Kidney tubule cell (primary cell): ENCODE measurements around the gene HTRA2.

Experiments
- DNase-seq: peaks from one replicate; pipeline ENCODE4 v3.0.0-alpha.2; 2018; ENCODE audit warnings: low spot score

Gene HTRA2

GRCh38 chr2:74515981-74516633, 13.6 kb upstream of the HTRA2 start:
- peak; percentile 46 for DNase-seq

GRCh38 chr2:74516650-74517049, 13.1 kb upstream of the HTRA2 start:
- no peak for DNase-seq

- no peak for DNase-seq
Observed at GRCh38 chr2:74522516-74522915, 7.2 kb upstream of the HTRA2 start.

- no peak for DNase-seq
Observed at GRCh38 chr2:74524005-74524404, 5.7 kb upstream of the HTRA2 start.

- no peak for DNase-seq
Observed at GRCh38 chr2:74524955-74525716, 4.6 kb upstream of the HTRA2 start.

- DNase-seq: no peak
Observed at GRCh38 chr2:74525717-74526648, 3.8 kb upstream of the HTRA2 start, which contains the start of gene DQX1. DQX1 (minus strand) TSS chr2:74526231; CDS start chr2:74525729, 502 bp downstream.

GRCh38 chr2:74526649-74527230, 3.0 kb upstream of the HTRA2 start:
- DNase-seq: no peak

GRCh38 chr2:74527741-74528140, 2.0 kb upstream of the HTRA2 start:
- DNase-seq: no peak

- DNase-seq: no peak
Observed at GRCh38 chr2:74528600-74529356, 955 bp upstream of the HTRA2 start.

- peak; percentile 40 for DNase-seq
Observed at GRCh38 chr2:74530239-74531187, 780 bp downstream of the HTRA2 start.

- DNase-seq: no peak
Observed at GRCh38 chr2:74531666-74532065, 1.9 kb downstream of the HTRA2 start.

GRCh38 chr2:74532222-74532621, 2.5 kb downstream of the HTRA2 start:
- peak; percentile 44 for DNase-seq

- no peak for DNase-seq
Observed at GRCh38 chr2:74533464-74533863, 3.7 kb downstream of the HTRA2 start.

GRCh38 chr2:74534411-74534810, 4.7 kb downstream of the HTRA2 start:
- DNase-seq: no peak

GRCh38 chr2:74535440-74535965, 5.8 kb downstream of the HTRA2 start:
- DNase-seq: no peak

- no peak for DNase-seq
Observed at GRCh38 chr2:74536166-74536950, 6.6 kb downstream of the HTRA2 start.

GRCh38 chr2:74537140-74537539, 7.4 kb downstream of the HTRA2 start:
- no peak for DNase-seq

- DNase-seq: no peak
Observed at GRCh38 chr2:74538881-74539339, 9.2 kb downstream of the HTRA2 start.

GRCh38 chr2:74540291-74540690, 10.6 kb downstream of the HTRA2 start:
- DNase-seq: no peak
